ENCODE results near the gene YARS1. TPM values are rescaled to one million over a fixed set of nuclear protein-coding genes. Genes with fewer than 3 reads are reported as not detected.

YARS1 gene
- total and polyA plus RNA-seq, 2 experiments from 2014 or later, result 135 to 179 TPM

DNA sequence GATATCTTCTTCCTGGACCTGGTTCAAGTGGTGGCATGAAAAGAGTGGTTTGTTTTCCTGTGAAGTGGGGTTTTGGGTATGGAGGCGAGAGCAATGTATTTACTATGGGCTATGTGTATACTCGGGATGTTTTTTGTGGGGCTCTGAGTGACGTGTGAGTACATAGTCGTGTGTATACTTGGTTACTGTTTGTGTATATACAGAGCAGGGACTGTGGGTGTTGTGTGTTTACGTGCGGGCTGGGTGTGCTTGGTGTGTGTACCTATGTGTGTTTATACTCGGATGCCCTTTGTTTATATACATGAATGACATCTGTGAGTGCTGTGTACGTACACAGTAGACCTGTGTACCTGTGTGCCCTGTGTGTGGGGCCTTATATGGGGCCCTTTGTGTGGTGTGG is 50.0 kb downstream of the YARS1 start:
- no peak overlapping the region for H3K4me2 ChIP-seq (ENCODE audit: unreplicated experiment)
- H3K9me2 ChIP-seq (ENCODE audit: insufficient read depth), result no peaks in the 10 kb centered on the region
- no peaks in the 10 kb centered on the region for H4K20me1 ChIP-seq (ENCODE audit: insufficient read depth)
- no peak overlapping the region for H2AFZ ChIP-seq
- H3K27ac ChIP-seq, result no peak overlapping the region
- H3K9ac ChIP-seq, result no peak overlapping the region
- H3K4me1 ChIP-seq (ENCODE audit: insufficient read depth), result peaks cover under 1% of the 10 kb centered on the region; the same call in 1 of the 2 replicates
- in situ Hi-C loops (cut with MboI), result no loop called here
- no peak overlapping the region for H3K4me3 ChIP-seq
- WGBS, 2 experiments (ENCODE audit: low coverage in 1 of 2, low lambda C conversion rate in 2 of 2, missing lambda C conversion rate in 2 of 2), result 95 to 97% methylated on average over 8 of the region's 8 CpGs
- H3F3A ChIP-seq (ENCODE audit: insufficient read depth), result peaks cover 4% of the 10 kb centered on the region; the same call in 1 of the 2 replicates
- no peaks in the 10 kb centered on the region for H3K9me3 ChIP-seq (ENCODE audit: low read depth)
- H3K36me3 ChIP-seq (ENCODE audit: low read depth), result no peaks in the 10 kb centered on the region
- H3K79me2 ChIP-seq (ENCODE audit: insufficient read depth), result no peaks in the 10 kb centered on the region
- TF ChIP-seq EZH2phosphoT487 (IDR thresholded peaks at IDR 0.05; ENCODE audit: insufficient read depth, low read depth) (no peak), EZH2 (IDR thresholded peaks at IDR 0.05; ENCODE audit: insufficient read depth, poor library complexity, severe bottlenecking) (no peak)
- H3K27me3 ChIP-seq (replicated peaks; ENCODE audit: insufficient read depth), result no peaks in the 10 kb centered on the region
- no peak for DNase-seq

DNA sequence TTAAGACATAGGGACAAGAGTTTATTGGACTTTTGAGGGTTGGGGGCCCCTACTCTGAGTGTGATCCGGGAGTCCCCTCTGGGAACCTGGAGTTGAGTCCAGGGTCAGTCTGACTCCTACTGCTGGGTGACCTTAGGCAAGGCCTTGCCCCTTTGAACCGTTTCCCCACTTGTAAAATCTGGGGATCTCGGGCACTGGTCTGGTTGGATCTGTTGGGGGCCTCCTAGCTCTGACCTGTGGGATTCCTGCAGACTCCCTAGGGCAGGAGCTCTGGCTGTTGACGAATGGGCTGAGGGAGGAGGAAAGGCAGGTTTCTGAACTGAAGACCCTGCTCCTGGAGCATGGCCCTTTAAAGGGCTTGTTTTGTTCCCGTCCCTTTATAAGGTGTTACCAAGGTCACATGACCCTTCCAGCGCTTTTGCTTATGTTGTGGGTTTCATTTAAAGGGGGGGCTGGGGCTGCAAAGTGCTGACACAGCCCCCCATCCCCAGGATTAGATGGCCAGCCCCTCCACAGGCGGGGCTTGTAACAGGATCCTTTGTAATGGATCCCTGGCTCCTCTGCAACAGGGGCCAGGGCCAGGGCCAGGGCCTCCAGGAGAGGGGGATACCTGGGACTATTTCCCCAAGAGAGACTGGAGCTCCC is 50.7 kb downstream of the YARS1 start:
- Histone ChIP-seq H3K27me3 (replicated peaks; ENCODE audit: insufficient read depth) (no peaks in the 10 kb centered on the region), H3K4me3 (no peak overlapping the region), H3F3A (ENCODE audit: insufficient read depth) (peaks cover 4% of the 10 kb centered on the region; the same call in 1 of the 2 replicates), H2AFZ (no peak overlapping the region), H3K9me2 (ENCODE audit: insufficient read depth) (no peaks in the 10 kb centered on the region), H3K36me3 (ENCODE audit: low read depth) (no peaks in the 10 kb centered on the region), H3K79me2 (ENCODE audit: insufficient read depth) (no peaks in the 10 kb centered on the region), H3K9me3 (ENCODE audit: low read depth) (no peaks in the 10 kb centered on the region), H4K20me1 (ENCODE audit: insufficient read depth) (no peaks in the 10 kb centered on the region), H3K9ac (no peak overlapping the region), H3K27ac (no peak overlapping the region), H3K4me1 (ENCODE audit: insufficient read depth) (peaks cover 7% of the 10 kb centered on the region; the same call in 1 of the 2 replicates), H3K4me2 (ENCODE audit: unreplicated experiment) (no peak overlapping the region)
- 81 to 88% methylated on average over 7 of the region's 7 CpGs for WGBS, 2 experiments (ENCODE audit: low coverage in 1 of 2, low lambda C conversion rate in 2 of 2, missing lambda C conversion rate in 2 of 2)
- TF ChIP-seq EZH2 (IDR thresholded peaks at IDR 0.05; ENCODE audit: insufficient read depth, poor library complexity, severe bottlenecking) (no peak), EZH2phosphoT487 (IDR thresholded peaks at IDR 0.05; ENCODE audit: insufficient read depth, low read depth) (no peak)
- in situ Hi-C loops (cut with MboI), result no loop called here
- DNase-seq, result no peak

DNA sequence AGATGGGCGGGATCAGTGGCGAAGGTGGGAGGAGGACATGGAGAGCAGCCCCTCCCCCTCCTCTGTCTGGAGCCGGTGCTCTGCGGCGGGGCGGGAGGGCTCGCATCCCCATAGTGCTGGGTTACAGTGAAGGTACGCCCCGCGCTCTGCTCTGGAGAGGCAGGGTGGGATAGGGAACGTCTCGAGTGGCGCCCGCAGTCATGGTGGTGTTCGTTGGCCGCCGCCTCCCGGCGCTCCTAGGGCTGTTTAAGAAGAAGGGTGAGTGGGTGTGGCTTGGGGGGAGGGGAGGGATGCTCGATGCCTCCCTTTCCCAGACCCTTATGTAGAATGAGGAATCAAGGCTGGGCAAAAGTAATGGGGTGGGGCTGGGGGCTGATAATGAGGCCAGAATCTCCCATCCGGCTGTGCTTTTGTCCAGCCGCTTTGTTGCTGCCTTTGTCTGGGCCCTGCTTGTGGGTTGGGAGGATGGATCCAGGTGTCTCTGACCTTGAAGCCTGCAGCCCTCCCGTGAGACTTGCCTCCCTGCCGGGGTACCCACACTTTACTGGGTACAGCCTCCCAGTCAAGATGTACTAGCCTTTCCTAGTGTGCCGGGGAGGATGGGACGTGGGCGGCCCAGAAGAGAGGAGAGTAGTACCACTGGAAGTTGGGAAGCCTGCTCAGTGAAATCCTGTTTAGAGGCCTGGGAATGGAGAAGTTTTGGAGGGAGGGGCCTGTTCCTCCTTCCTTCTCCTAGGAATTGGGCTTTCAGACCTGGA is 51.4 kb downstream of the YARS1 start:
- H3K4me1 ChIP-seq (ENCODE audit: insufficient read depth), result peaks cover 10% of the 10 kb centered on the region; the same call in 1 of the 2 replicates
- H3K36me3 ChIP-seq (ENCODE audit: low read depth), result no peaks in the 10 kb centered on the region
- no peaks in the 10 kb centered on the region for H3K79me2 ChIP-seq (ENCODE audit: insufficient read depth)
- 74 to 78% methylated on average over 26 to 27 of the region's 27 CpGs for WGBS, 2 experiments (ENCODE audit: low coverage in 1 of 2, low lambda C conversion rate in 2 of 2, missing lambda C conversion rate in 2 of 2)
- no peaks in the 10 kb centered on the region for H3K9me3 ChIP-seq (ENCODE audit: low read depth)
- no peaks in the 10 kb centered on the region for H4K20me1 ChIP-seq (ENCODE audit: insufficient read depth)
- H3K9me2 ChIP-seq (ENCODE audit: insufficient read depth), result no peaks in the 10 kb centered on the region
- no peak overlapping the region for H3K4me2 ChIP-seq (ENCODE audit: unreplicated experiment)
- no peak overlapping the region for H3K9ac ChIP-seq
- H3K4me3 ChIP-seq, result no peak overlapping the region
- H3F3A ChIP-seq (ENCODE audit: insufficient read depth), result peaks cover 4% of the 10 kb centered on the region; the same call in 1 of the 2 replicates
- H3K27me3 ChIP-seq (replicated peaks; ENCODE audit: insufficient read depth), result no peaks in the 10 kb centered on the region
- TF ChIP-seq EZH2phosphoT487 (IDR thresholded peaks at IDR 0.05; ENCODE audit: insufficient read depth, low read depth) (no peak), EZH2 (IDR thresholded peaks at IDR 0.05; ENCODE audit: insufficient read depth, poor library complexity, severe bottlenecking) (no peak)
- no peak for DNase-seq
- in situ Hi-C loops (cut with MboI), result no loop called here
- H3K27ac ChIP-seq, result no peak overlapping the region
- no peak overlapping the region for H2AFZ ChIP-seq

DNA sequence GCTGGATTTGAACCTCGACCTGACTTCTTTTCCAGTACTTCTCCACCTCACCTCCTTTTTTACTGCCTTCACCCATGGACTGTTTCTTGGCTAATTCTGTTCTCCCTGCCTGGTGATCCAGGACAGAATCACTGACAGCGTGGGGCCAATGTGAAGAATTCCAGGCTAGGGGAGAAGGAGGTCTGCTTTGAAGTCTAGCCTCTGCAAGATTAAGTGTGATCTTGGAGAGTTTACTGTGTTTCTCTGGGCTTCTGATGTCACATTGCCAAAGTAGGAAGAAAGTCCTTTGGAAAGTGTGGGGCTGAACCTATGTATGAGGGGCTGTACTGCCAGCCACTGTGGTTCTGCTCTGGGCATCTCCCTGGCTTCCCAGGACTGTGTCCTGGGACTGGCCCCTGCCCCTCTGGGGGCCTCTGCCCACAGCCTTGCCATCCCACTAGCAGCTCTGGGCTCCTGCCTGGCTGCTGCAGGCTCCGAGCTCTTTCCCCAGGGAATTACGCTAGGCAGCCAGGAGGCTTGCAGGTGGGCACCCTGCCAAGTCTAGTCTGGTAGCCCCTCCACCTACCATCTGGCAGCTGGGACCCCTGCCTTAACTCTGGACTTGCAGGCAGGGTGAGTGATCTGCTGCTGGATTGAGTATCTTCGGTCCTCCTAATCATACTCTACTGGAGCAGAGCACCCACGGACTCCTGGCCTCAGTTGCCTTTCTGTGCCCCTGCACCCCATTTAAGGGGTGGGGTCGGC is 52.2 kb downstream of the YARS1 start:
- DNase-seq, result no peak
- H3K4me1 ChIP-seq (ENCODE audit: insufficient read depth), result peaks cover 10% of the 10 kb centered on the region; the same call in 1 of the 2 replicates
- no peak overlapping the region for H3K4me3 ChIP-seq
- no peak overlapping the region for H3K4me2 ChIP-seq (ENCODE audit: unreplicated experiment)
- H3K27ac ChIP-seq, result no peak overlapping the region
- no peaks in the 10 kb centered on the region for H3K79me2 ChIP-seq (ENCODE audit: insufficient read depth)
- H3K27me3 ChIP-seq (replicated peaks; ENCODE audit: insufficient read depth), result no peaks in the 10 kb centered on the region
- H4K20me1 ChIP-seq (ENCODE audit: insufficient read depth), result no peaks in the 10 kb centered on the region
- no peaks in the 10 kb centered on the region for H3K9me3 ChIP-seq (ENCODE audit: low read depth)
- no peak overlapping the region for H2AFZ ChIP-seq
- H3F3A ChIP-seq (ENCODE audit: insufficient read depth), result peaks cover 4% of the 10 kb centered on the region; the same call in 1 of the 2 replicates
- in situ Hi-C loops (cut with MboI), result no loop called here
- WGBS, 2 experiments (ENCODE audit: low coverage in 1 of 2, low lambda C conversion rate in 2 of 2, missing lambda C conversion rate in 2 of 2), result 53 to 64% methylated on average over 6 to 7 of the region's 7 CpGs
- no peaks in the 10 kb centered on the region for H3K9me2 ChIP-seq (ENCODE audit: insufficient read depth)
- H3K9ac ChIP-seq, result no peak overlapping the region
- no peaks in the 10 kb centered on the region for H3K36me3 ChIP-seq (ENCODE audit: low read depth)
- TF ChIP-seq EZH2 (IDR thresholded peaks at IDR 0.05; ENCODE audit: insufficient read depth, poor library complexity, severe bottlenecking), result no peak
